WTC11 (cell line): ENCODE results near the gene AKAP1. TPM values are rescaled to one million over a fixed set of nuclear protein-coding genes. Genes with fewer than 3 reads are reported as not detected.

Experiments used
- ATAC-seq: fragments of 200-7000 bp; cut with Tn5 transposase; 2 replicates; pipeline ENCODE4 v1.10.0; 2021; ENCODE audit warnings: mild to moderate bottlenecking, moderate library complexity
- CTCF ChIA-PET: fragments of 300-600 bp; sonication (Branson Sonifier 250); formaldehyde crosslinking; loops from one replicate; lab custom pipeline; 2021; ENCODE audit warnings: antibody characterized with exemption; lab: Charles Lee
- POLR2A ChIA-PET: fragments of 350-600 bp; sonication (Branson Sonifier 250); formaldehyde crosslinking; loops from one replicate; lab custom pipeline; 2021; ENCODE audit warnings: antibody characterized with exemption; lab: Charles Lee
- DNase-seq: peaks from one replicate; pipeline ENCODE4 v3.0.0; 2021; ENCODE audit warnings: low spot score
- H3K27ac Mint-ChIP-seq: 2 replicates; pipeline ENCODE4 v1.8.0; 2021; ENCODE audit warnings: mixed read lengths
- H3K27me3 Mint-ChIP-seq: 2 replicates; pipeline ENCODE4 v1.8.0; 2021; ENCODE audit warnings: low read depth, mild to moderate bottlenecking, moderate library complexity, mixed read lengths
- H3K36me3 Mint-ChIP-seq: 2 replicates; pipeline ENCODE4 v1.8.0; 2021; ENCODE audit warnings: mixed read lengths
- H3K4me1 Mint-ChIP-seq: 2 replicates; pipeline ENCODE4 v1.8.0; 2022; ENCODE audit warnings: mixed read lengths
- H3K4me3 Mint-ChIP-seq: 2 replicates; pipeline ENCODE4 v1.8.0; 2021; ENCODE audit warnings: mild to moderate bottlenecking, moderate library complexity, mixed read lengths
- H3K9me3 Mint-ChIP-seq: 2 replicates; pipeline ENCODE4 v1.8.0; 2021; ENCODE audit warnings: mixed read lengths
- AFF4 ChIP-seq: sonication (generic); formaldehyde crosslinking; IDR thresholded peaks from 2 replicates; pipeline ENCODE4 v1.8.1; 2023; ENCODE audit warnings: mild to moderate bottlenecking, missing genetic modification reagents, borderline replicate concordance
- ATF2 ChIP-seq: sonication (generic); formaldehyde crosslinking; IDR thresholded peaks from 2 replicates; pipeline ENCODE4 v1.8.1; 2022; ENCODE audit warnings: low read depth, missing genetic modification reagents, borderline replicate concordance
- CREB1 ChIP-seq: sonication (generic); formaldehyde crosslinking; IDR thresholded peaks from 2 replicates; pipeline ENCODE4 v1.8.0; 2023; ENCODE audit warnings: mild to moderate bottlenecking, missing genetic modification reagents
- E2F1 ChIP-seq: sonication (generic); formaldehyde crosslinking; IDR thresholded peaks from 2 replicates; pipeline ENCODE4 v1.8.0; 2022; ENCODE audit warnings: mild to moderate bottlenecking, missing genetic modification reagents
- FOXK1 ChIP-seq: sonication (generic); formaldehyde crosslinking; IDR thresholded peaks from 2 replicates; pipeline ENCODE4 v1.8.0; 2022; ENCODE audit warnings: mild to moderate bottlenecking, moderate library complexity, missing genetic modification reagents
- FOXP4 ChIP-seq: sonication (generic); formaldehyde crosslinking; IDR thresholded peaks from 2 replicates; pipeline ENCODE4 v1.8.0; 2022; ENCODE audit warnings: mild to moderate bottlenecking, missing genetic modification reagents
- IRF2 ChIP-seq: sonication (generic); formaldehyde crosslinking; IDR thresholded peaks from 2 replicates; pipeline ENCODE4 v1.8.0; 2022; ENCODE audit warnings: low read depth, missing genetic modification reagents, borderline replicate concordance
- JUN ChIP-seq: sonication (generic); formaldehyde crosslinking; IDR thresholded peaks from 2 replicates; pipeline ENCODE4 v1.8.0; 2023; ENCODE audit warnings: mild to moderate bottlenecking, missing genetic modification reagents
- KAT7 ChIP-seq: sonication (generic); formaldehyde crosslinking; IDR thresholded peaks from 2 replicates; pipeline ENCODE4 v1.8.1; 2023; ENCODE audit warnings: missing genetic modification reagents, mild to moderate bottlenecking, borderline replicate concordance
- MXD4 ChIP-seq: fragments of 250-450 bp; sonication (Bioruptor Pico); IDR thresholded peaks from 2 replicates; pipeline ENCODE4 v1.8.0; 2021; ENCODE audit warnings: mild to moderate bottlenecking, moderate library complexity, borderline replicate concordance
- NFATC4 ChIP-seq: fragments of 250-450 bp; sonication (Bioruptor Pico); IDR thresholded peaks from 2 replicates; pipeline ENCODE4 v1.9.0; 2021; ENCODE audit warnings: mild to moderate bottlenecking
- NR1H2 ChIP-seq: sonication (generic); formaldehyde crosslinking; IDR thresholded peaks from 2 replicates; pipeline ENCODE4 v1.9.0; 2021; ENCODE audit warnings: mild to moderate bottlenecking, moderate library complexity, missing genetic modification reagents
- NR2C2 ChIP-seq: sonication (generic); formaldehyde crosslinking; IDR thresholded peaks from 2 replicates; pipeline ENCODE4 v1.8.0; 2022; ENCODE audit warnings: mild to moderate bottlenecking, missing genetic modification reagents
- OVOL2 ChIP-seq: fragments of 250-450 bp; sonication (Bioruptor Pico); IDR thresholded peaks from 2 replicates; pipeline ENCODE4 v1.9.0; 2021; ENCODE audit warnings: mild to moderate bottlenecking, borderline replicate concordance
- PRRX2 ChIP-seq: fragments of 250-450 bp; sonication (Bioruptor Pico); IDR thresholded peaks from 2 replicates; pipeline ENCODE4 v1.8.0; 2021; ENCODE audit warnings: mild to moderate bottlenecking
- SMAD3 ChIP-seq: sonication (generic); formaldehyde crosslinking; IDR thresholded peaks from 2 replicates; pipeline ENCODE4 v1.8.0; 2022; ENCODE audit warnings: missing genetic modification reagents, mild to moderate bottlenecking, borderline replicate concordance
- SP1 ChIP-seq: sonication (generic); formaldehyde crosslinking; conservative IDR thresholded peaks from 2 replicates; pipeline ENCODE4 v1.8.1; 2022; ENCODE audit warnings: missing genetic modification reagents
- TEAD1 ChIP-seq: sonication (generic); formaldehyde crosslinking; IDR thresholded peaks from 2 replicates; pipeline ENCODE4 v1.8.0; 2022; ENCODE audit warnings: mild to moderate bottlenecking, missing genetic modification reagents
- TEAD4 ChIP-seq: sonication (generic); formaldehyde crosslinking; IDR thresholded peaks from 2 replicates; pipeline ENCODE4 v1.8.0; 2022; ENCODE audit warnings: mild to moderate bottlenecking, missing genetic modification reagents
- ZNF219 ChIP-seq: sonication (generic); formaldehyde crosslinking; IDR thresholded peaks from 2 replicates; pipeline ENCODE4 v1.8.0; 2023; ENCODE audit warnings: missing genetic modification reagents, mild to moderate bottlenecking, borderline replicate concordance
- ZNF416 ChIP-seq: fragments of 250-450 bp; sonication (Bioruptor Pico); IDR thresholded peaks from 2 replicates; pipeline ENCODE4 v1.9.0; 2021; ENCODE audit warnings: mild to moderate bottlenecking, inconsistent platforms
- ZNF423 ChIP-seq: fragments of 250-450 bp; sonication (Bioruptor Pico); IDR thresholded peaks from 2 replicates; pipeline ENCODE4 v2.1.2; 2022; ENCODE audit warnings: mild to moderate bottlenecking, moderate library complexity
- ZSCAN18 ChIP-seq: fragments of 250-450 bp; sonication (Bioruptor Pico); IDR thresholded peaks from 2 replicates; pipeline ENCODE4 v2.1.2; 2022; ENCODE audit warnings: mild to moderate bottlenecking, moderate library complexity
- total RNA-seq: library from RNA; stranded (reverse); gene quantifications from 3 replicates; pipeline ENCODE4 v1.2.3, GENCODE V29; 2021
- TF ChIP-seq, protein P1 (sequence below): sonication (generic); formaldehyde crosslinking; IDR thresholded peaks from 2 replicates; pipeline ENCODE4 v1.8.1; 2023; ENCODE audit warnings: mild to moderate bottlenecking, moderate library complexity, missing genetic modification reagents
- TF ChIP-seq, protein P2 (sequence below): sonication (generic); formaldehyde crosslinking; conservative IDR thresholded peaks from 2 replicates; pipeline ENCODE4 v1.8.1; 2022; ENCODE audit warnings: mild to moderate bottlenecking, missing genetic modification reagents

AKAP1 gene
- total RNA-seq, 1 experiment from 2014 or later: 74.5 TPM

- no peak for TF ChIP-seq NR1H2 (CRISPR knock-in tag)
- no peak for TF ChIP-seq MXD4 (CRISPR knock-in tag)
- TF ChIP-seq ZNF219 (CRISPR knock-in tag): no peak
- TF ChIP-seq OVOL2 (CRISPR knock-in tag): no peak
- no peak for TF ChIP-seq ATF2 (CRISPR knock-in tag)
- no peak for TF ChIP-seq SP1 (CRISPR knock-in tag)
- no peak for TF ChIP-seq TEAD4 (CRISPR knock-in tag)
- no peak for TF ChIP-seq KAT7 (CRISPR knock-in tag)
These were observed 19.6 kb downstream of the AKAP1 start (continued) for GRCh38 chr17:57104461-57105175.

DNA sequence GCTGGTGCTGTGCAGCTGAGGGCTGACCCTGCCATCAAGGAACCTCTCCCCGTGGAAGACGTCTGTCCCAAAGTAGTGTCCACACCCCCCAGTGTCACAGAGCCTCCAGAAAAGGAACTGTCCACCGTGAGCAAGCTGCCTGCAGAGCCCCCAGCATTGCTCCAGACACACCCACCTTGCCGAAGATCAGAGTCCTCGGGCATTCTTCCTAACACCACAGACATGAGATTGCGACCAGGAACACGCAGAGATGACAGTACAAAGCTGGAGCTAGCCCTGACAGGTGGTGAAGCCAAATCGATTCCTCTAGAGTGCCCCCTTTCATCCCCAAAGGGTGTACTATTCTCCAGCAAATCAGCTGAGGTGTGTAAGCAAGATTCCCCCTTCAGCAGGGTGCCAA is 20.5 kb downstream of the AKAP1 start:
- no peak overlapping the region for H3K4me3 Mint-ChIP-seq
- H3K36me3 Mint-ChIP-seq: peaks cover 9% of the 10 kb centered on the region; the same call in 1 of the 2 replicates
- TF ChIP-seq JUN (CRISPR knock-in tag): no peak
- no peak for TF ChIP-seq NR2C2 (CRISPR knock-in tag)
- TF ChIP-seq ZNF416 (CRISPR knock-in tag): no peak
- TF ChIP-seq ZSCAN18 (CRISPR knock-in tag): no peak
- TF ChIP-seq, protein P1, sequence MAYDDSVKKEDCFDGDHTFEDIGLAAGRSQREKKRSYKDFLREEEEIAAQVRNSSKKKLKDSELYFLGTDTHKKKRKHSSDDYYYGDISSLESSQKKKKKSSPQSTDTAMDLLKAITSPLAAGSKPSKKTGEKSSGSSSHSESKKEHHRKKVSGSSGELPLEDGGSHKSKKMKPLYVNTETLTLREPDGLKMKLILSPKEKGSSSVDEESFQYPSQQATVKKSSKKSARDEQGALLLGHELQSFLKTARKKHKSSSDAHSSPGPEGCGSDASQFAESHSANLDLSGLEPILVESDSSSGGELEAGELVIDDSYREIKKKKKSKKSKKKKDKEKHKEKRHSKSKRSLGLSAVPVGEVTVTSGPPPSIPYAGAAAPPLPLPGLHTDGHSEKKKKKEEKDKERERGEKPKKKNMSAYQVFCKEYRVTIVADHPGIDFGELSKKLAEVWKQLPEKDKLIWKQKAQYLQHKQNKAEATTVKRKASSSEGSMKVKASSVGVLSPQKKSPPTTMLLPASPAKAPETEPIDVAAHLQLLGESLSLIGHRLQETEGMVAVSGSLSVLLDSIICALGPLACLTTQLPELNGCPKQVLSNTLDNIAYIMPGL (CRISPR knock-in tag): no peak
- no peak for TF ChIP-seq IRF2 (CRISPR knock-in tag)
- no peak for TF ChIP-seq FOXK1 (CRISPR knock-in tag)
- no peak for TF ChIP-seq CREB1 (CRISPR knock-in tag)
- no peak for TF ChIP-seq NFATC4
- no peak for TF ChIP-seq TEAD1 (CRISPR knock-in tag)
- TF ChIP-seq E2F1 (CRISPR knock-in tag): no peak
- no peak for TF ChIP-seq PRRX2 (CRISPR knock-in tag)
- TF ChIP-seq FOXP4 (CRISPR knock-in tag): no peak
- TF ChIP-seq ZNF423 (CRISPR knock-in tag): no peak
- TF ChIP-seq AFF4 (CRISPR knock-in tag): no peak
- TF ChIP-seq SMAD3 (CRISPR knock-in tag): no peak
- TF ChIP-seq, protein P2, sequence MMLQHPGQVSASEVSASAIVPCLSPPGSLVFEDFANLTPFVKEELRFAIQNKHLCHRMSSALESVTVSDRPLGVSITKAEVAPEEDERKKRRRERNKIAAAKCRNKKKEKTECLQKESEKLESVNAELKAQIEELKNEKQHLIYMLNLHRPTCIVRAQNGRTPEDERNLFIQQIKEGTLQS (CRISPR knock-in tag): no peak
- TF ChIP-seq MXD4 (CRISPR knock-in tag): no peak

More for the DNA sequence above, 20.5 kb downstream of the AKAP1 start:
- Mint-ChIP-seq H3K4me1 (peaks cover 73% of the 10 kb centered on the region), H3K27me3 (no peaks in the 10 kb centered on the region), H3K9me3 (no peaks in the 10 kb centered on the region), H3K27ac (0 out of 2 replicates have a peak overlapping the region, but pooled peaks have one; percentile 37)
- ATAC-seq (no peak), DNase-seq (no peak)
- ChIA-PET POLR2A (no interaction called here), CTCF (interaction anchor here (1.0 to 6.8 kb wide), 11 partner anchors 9 to 138 kb away, joined by 3 to 38 read pairs (median 8); partner anchors contain the start of gene AKAP1)
